Astrocyte (in vitro differentiated cells and primary cell): ENCODE results near the gene CHMP1A. TPM values are rescaled to one million over a fixed set of nuclear protein-coding genes. Genes with fewer than 3 reads are reported as not detected.

Experiments used
- DNase-seq: peaks from one replicate; pipeline ENCODE4 v3.0.0-alpha.2; 2010; ENCODE audit warnings: low read depth
- FAIRE-seq: peaks from 2 replicates; lab custom pipeline; 2011; peaks lifted over from hg19 to GRCh38; lab: Jason Lieb, UNC
- H2AFZ ChIP-seq: 2 replicates; pipeline ENCODE4 v1.6.0; 2012; ENCODE audit warnings: low read depth, low read length, inconsistent platforms
- H3K27ac ChIP-seq: 2 replicates; pipeline ENCODE4 v1.5.1; 2011; ENCODE audit warnings: low read depth, low read length, inconsistent platforms
- H3K27me3 ChIP-seq: 2 replicates; pipeline ENCODE4 v1.6.0; 2011; ENCODE audit warnings: low read length, inconsistent platforms; ENCODE audit not compliant: insufficient read depth
- H3K36me3 ChIP-seq: 2 replicates; pipeline ENCODE4 v1.5.1; 2011; ENCODE audit warnings: low read length, inconsistent platforms; ENCODE audit not compliant: insufficient read depth
- H3K4me1 ChIP-seq: 2 replicates; pipeline ENCODE4 v1.5.1; 2011; ENCODE audit warnings: low read length, inconsistent platforms; ENCODE audit not compliant: insufficient read depth
- H3K4me2 ChIP-seq: 2 replicates; pipeline ENCODE4 v1.6.0; 2012; ENCODE audit warnings: low read length, inconsistent platforms
- H3K4me3 ChIP-seq: 2 replicates; pipeline ENCODE4 v1.5.1; 2011; ENCODE audit warnings: low read depth, mild to moderate bottlenecking, low read length, inconsistent platforms; ENCODE audit not compliant: insufficient read depth
- H3K79me2 ChIP-seq: 2 replicates; pipeline ENCODE4 v1.6.0; 2012; ENCODE audit warnings: mild to moderate bottlenecking, low read length, inconsistent platforms; ENCODE audit not compliant: insufficient read depth
- H3K9ac ChIP-seq: 2 replicates; pipeline ENCODE4 v1.6.0; 2012; ENCODE audit warnings: mild to moderate bottlenecking, low read length, inconsistent platforms
- H3K9me3 ChIP-seq: 2 replicates; pipeline ENCODE4 v1.5.1; 2012; ENCODE audit warnings: low read depth, mild to moderate bottlenecking, low read length, inconsistent platforms; ENCODE audit not compliant: insufficient read depth
- H4K20me1 ChIP-seq: 2 replicates; pipeline ENCODE4 v1.6.0; 2012; ENCODE audit warnings: low read length, inconsistent platforms; ENCODE audit not compliant: insufficient read depth
- H3K27ac Mint-ChIP-seq: one replicate; pipeline ENCODE4 v1.8.0; 2021; ENCODE audit warnings: mild to moderate bottlenecking, mixed read lengths; ENCODE audit not compliant: unreplicated experiment
- H3K27me3 Mint-ChIP-seq: one replicate; pipeline ENCODE4 v1.8.0; 2021; ENCODE audit warnings: low read depth, mixed read lengths; ENCODE audit not compliant: unreplicated experiment
- H3K36me3 Mint-ChIP-seq: one replicate; pipeline ENCODE4 v1.8.0; 2021; ENCODE audit warnings: low read depth, mixed read lengths; ENCODE audit not compliant: unreplicated experiment
- H3K4me1 Mint-ChIP-seq: one replicate; pipeline ENCODE4 v1.8.0; 2021; ENCODE audit warnings: low read depth, mixed read lengths; ENCODE audit not compliant: unreplicated experiment
- H3K4me3 Mint-ChIP-seq: one replicate; pipeline ENCODE4 v1.8.0; 2021; ENCODE audit warnings: mild to moderate bottlenecking, moderate library complexity, mixed read lengths; ENCODE audit not compliant: unreplicated experiment
- H3K9me3 Mint-ChIP-seq: one replicate; pipeline ENCODE4 v1.8.0; 2021; ENCODE audit warnings: mild to moderate bottlenecking, mixed read lengths; ENCODE audit not compliant: unreplicated experiment
- EZH2 ChIP-seq: IDR thresholded peaks from 2 replicates; pipeline ENCODE4 v1.6.1; 2012; ENCODE audit warnings: mild to moderate bottlenecking, low read length, inconsistent platforms; ENCODE audit not compliant: insufficient read depth
- total RNA-seq: library from RNA; stranded (reverse); gene quantifications from 2 replicates; pipeline ENCODE4 v1.2.1, GENCODE V29; 2021
- TF ChIP-seq, protein P1 (sequence below): IDR thresholded peaks from 2 replicates; pipeline ENCODE4 v1.5.1; 2011; ENCODE audit warnings: low read depth, mild to moderate bottlenecking, inconsistent platforms, low read length, moderate library complexity; ENCODE audit not compliant: insufficient read depth

CHMP1A gene
- total RNA-seq, 1 donor from 2014 or later = 85.7 TPM

DNA sequence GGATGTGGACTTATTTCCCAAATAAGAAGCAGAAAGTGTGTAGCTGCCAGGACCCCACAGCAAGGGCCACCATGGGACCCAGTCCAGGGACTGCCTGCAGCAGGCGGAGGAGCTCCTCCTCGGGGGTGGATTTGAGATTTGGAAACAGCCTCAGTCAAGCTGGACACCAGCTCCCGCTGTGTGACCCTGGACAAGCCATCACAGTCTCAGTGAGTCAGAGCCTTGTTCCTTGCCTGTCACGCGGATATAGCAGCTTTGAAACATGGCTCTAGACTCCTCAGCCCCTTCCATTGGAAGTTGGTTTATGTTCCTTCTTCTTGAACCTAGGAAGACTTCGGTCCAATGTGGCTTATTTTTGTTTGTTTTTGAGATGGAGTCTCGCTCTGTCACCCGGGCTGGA is 56.6 kb downstream of the CHMP1A start:
- Mint-ChIP-seq H3K27ac (no peak overlapping the region), H3K4me3 (no peak overlapping the region), H3K36me3 (no peaks in the 10 kb centered on the region), H3K27me3 (no peaks in the 10 kb centered on the region), H3K4me1 (peaks cover 10% of the 10 kb centered on the region), H3K9me3 (no peaks in the 10 kb centered on the region)
- no peak for FAIRE-seq
- H3K27me3 ChIP-seq = no peaks in the 10 kb centered on the region
- H3K4me2 ChIP-seq = no peak overlapping the region
- no peak overlapping the region for H3K27ac ChIP-seq
- no peaks in the 10 kb centered on the region for H3K36me3 ChIP-seq
- no peak overlapping the region for H3K9ac ChIP-seq
- no peak overlapping the region for H3K4me3 ChIP-seq
- peaks cover 13% of the 10 kb centered on the region for H3K4me1 ChIP-seq
- H4K20me1 ChIP-seq = no peaks in the 10 kb centered on the region
- no peak for DNase-seq
- H2AFZ ChIP-seq = no peak overlapping the region
- H3K9me3 ChIP-seq = no peaks in the 10 kb centered on the region
- H3K79me2 ChIP-seq = no peaks in the 10 kb centered on the region
- TF ChIP-seq, protein P1, sequence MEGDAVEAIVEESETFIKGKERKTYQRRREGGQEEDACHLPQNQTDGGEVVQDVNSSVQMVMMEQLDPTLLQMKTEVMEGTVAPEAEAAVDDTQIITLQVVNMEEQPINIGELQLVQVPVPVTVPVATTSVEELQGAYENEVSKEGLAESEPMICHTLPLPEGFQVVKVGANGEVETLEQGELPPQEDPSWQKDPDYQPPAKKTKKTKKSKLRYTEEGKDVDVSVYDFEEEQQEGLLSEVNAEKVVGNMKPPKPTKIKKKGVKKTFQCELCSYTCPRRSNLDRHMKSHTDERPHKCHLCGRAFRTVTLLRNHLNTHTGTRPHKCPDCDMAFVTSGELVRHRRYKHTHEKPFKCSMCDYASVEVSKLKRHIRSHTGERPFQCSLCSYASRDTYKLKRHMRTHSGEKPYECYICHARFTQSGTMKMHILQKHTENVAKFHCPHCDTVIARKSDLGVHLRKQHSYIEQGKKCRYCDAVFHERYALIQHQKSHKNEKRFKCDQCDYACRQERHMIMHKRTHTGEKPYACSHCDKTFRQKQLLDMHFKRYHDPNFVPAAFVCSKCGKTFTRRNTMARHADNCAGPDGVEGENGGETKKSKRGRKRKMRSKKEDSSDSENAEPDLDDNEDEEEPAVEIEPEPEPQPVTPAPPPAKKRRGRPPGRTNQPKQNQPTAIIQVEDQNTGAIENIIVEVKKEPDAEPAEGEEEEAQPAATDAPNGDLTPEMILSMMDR = no peak
- no peak for TF ChIP-seq EZH2

DNA sequence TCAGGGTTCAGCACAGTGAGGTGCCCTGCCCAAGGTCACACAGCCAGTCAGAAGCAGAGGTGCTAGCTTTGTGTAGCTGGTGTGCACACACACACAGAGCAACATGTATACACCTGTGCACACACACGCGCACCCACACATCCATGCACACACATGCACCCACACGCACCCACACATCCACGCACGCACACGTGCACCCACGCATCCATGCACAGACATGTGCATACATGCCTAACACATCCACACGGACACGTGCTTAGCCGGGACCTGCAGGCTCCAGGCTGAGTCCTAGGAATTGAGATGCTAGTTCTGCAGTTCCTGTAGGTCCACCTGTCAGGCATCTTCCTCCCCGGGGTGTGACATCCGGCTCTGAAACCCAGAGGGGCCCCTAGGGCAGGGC is 57.1 kb downstream of the CHMP1A start:
- H3K4me1 ChIP-seq = peaks cover 13% of the 10 kb centered on the region
- Mint-ChIP-seq H3K4me3 (no peak overlapping the region), H3K27me3 (no peaks in the 10 kb centered on the region), H3K9me3 (no peaks in the 10 kb centered on the region), H3K27ac (no peak overlapping the region), H3K36me3 (no peaks in the 10 kb centered on the region), H3K4me1 (peaks cover 10% of the 10 kb centered on the region)
- DNase-seq = no peak
- no peaks in the 10 kb centered on the region for H3K36me3 ChIP-seq
- TF ChIP-seq, protein P1 = no peak
- TF ChIP-seq EZH2 = no peak
- no peak for FAIRE-seq
- no peaks in the 10 kb centered on the region for H3K27me3 ChIP-seq
- no peak overlapping the region for H3K27ac ChIP-seq
- no peak overlapping the region for H2AFZ ChIP-seq
- H3K4me3 ChIP-seq = no peak overlapping the region
- H3K4me2 ChIP-seq = no peak overlapping the region
- no peaks in the 10 kb centered on the region for H4K20me1 ChIP-seq
- no peaks in the 10 kb centered on the region for H3K79me2 ChIP-seq
- no peaks in the 10 kb centered on the region for H3K9me3 ChIP-seq
- H3K9ac ChIP-seq = no peak overlapping the region

GRCh38 chr16:89599902-89600301 is 57.6 kb downstream of the CHMP1A start:
- Histone ChIP-seq H3K9me3 (no peaks in the 10 kb centered on the region), H3K4me1 (peaks cover 13% of the 10 kb centered on the region), H3K36me3 (no peaks in the 10 kb centered on the region), H3K27me3 (no peaks in the 10 kb centered on the region), H3K27ac (no peak overlapping the region), H3K79me2 (no peaks in the 10 kb centered on the region), H3K9ac (no peak overlapping the region), H2AFZ (no peak overlapping the region), H3K4me3 (no peak overlapping the region), H4K20me1 (no peaks in the 10 kb centered on the region), H3K4me2 (no peak overlapping the region)
- DNase-seq (no peak), FAIRE-seq (no peak)
- Mint-ChIP-seq H3K4me3 (no peak overlapping the region), H3K27ac (no peak overlapping the region), H3K9me3 (no peaks in the 10 kb centered on the region), H3K4me1 (peaks cover 10% of the 10 kb centered on the region), H3K27me3 (no peaks in the 10 kb centered on the region), H3K36me3 (no peaks in the 10 kb centered on the region)
- TF ChIP-seq, protein P1 = no peak
- TF ChIP-seq EZH2 = no peak
